HL-60/S4 (cell line): ENCODE results near the gene SDK1.
"Not testable (repeated sequence)": the region's sequence is repeated elsewhere in the genome, so short reads cannot be mapped to it uniquely, and the experiment has no call there.

Experiments
- in situ Hi-C: fragments of 300-500 bp; cut with MboI; formaldehyde crosslinking; loops from 2 replicates; pipeline ENCODE4 v1.14.3; 2022; ENCODE audit warnings: low sequenced_read_pairs

Gene SDK1

DNA sequence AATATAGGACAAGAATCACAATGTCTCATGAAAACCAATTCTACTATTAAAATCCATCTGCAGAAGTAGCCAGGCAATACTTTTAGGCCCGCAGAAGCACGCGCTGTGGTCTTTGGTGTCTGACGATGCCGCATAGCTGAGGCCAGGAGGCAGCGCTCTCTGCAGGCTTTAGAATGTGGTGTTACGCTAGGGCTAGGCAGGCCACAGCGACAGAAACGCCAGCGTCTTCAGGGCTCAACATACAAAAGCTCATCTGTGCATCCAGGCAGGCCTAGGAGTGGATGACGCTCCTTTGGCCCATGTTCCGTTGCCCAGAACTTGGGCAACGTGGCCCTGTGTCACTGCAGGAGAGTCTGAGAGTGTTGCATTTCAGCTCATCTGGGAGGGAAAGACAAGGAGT lies 779.9 kb downstream of the SDK1 start:
- in situ Hi-C loops: no loop called here

DNA sequence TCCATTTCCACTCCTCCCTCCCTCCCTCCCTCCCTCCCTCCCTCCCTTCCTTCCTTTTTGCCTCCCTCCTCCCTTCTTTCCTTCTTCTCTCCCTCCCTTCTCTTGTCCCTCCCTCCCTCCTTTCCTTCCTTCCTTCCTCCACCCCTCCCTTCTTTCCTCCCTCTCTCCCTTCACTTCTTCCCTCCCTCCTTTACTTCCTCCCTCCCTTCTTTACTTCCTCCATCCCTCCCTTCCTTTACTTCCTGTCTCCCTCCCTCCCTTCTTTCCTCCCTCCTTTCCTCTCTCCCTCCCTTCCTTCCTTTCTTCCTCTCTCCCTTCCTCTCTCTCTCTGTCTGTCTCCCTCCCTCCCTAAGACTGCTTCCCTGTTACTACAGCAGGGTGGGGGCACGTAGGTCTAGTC lies 782.5 kb downstream of the SDK1 start:
- in situ Hi-C loops: no loop called here

DNA sequence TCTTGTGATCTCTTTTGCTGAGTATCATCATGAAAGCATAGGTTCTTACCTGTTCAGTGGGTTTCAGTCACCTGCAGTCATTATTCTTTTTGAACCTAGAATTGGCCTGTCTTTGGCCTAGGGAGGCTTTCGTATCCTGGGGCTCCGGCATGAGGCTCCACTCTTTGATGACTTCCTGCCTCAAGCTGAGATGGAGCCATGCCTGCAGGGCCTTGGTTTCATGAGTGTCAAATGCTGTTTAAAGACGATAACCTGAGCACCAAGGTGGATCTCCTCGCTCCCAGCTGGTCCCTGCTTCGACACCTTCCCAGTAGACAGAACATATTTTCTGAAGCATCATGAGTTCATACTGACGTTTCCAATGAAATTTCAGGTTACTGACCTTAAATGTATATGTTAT lies 783.2 kb downstream of the SDK1 start:
- in situ Hi-C loops: no loop called here

DNA sequence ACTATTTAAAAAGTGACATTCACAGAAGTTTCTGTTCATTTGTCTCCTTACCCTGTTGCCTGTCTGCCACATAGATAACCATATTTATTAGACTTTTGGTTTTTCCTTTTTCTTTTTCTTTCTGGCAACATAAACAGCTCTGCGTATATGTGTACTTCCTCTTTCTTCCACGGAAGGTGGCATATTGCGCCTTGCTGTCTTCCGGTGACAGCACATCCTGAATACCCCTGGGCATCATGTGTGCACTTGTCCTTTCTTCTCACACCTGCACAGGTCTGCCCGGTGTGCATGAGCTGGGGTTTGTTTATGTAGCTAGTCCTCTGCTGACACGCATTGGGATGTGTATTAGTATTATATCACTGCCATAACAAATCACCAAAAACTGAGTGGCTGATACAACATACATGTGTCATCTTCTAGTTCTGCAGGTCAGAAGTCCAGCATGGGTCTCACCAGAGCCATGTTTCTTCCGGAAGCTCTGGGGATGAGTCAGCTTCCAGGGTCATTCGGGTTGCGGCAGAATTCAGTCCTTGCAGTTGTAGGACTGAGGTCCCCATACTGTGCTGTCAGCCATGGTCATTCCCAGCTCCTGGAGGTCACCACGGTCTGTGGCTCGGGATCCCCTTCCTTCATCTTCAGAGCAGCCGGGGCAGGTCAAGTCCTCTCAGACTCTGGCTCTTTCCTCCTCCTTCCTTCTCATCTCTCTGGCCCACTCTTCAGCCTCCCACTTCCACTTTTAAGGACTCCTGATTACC lies 785.1 kb downstream of the SDK1 start:
- in situ Hi-C loops: no loop called here

DNA sequence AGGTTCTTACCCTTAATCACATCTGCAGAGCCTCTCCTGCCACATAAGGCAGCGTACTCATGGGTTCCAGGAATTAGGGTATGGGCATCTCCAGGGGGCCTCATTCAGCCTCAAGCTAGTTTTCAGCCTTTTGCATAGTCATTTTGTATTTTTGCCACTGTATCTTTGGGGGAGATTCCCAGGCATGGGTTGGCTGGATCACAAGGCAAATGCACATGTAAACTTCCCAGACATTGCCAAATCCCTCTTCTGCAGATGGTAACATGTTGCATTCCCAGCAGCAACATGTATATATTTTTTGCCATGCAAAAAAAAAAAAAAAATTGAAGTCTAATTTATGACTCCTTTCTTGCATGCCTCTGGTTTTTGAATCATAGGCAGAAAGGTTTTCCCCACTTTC lies 785.7 kb downstream of the SDK1 start:
- in situ Hi-C loops: no loop called here

DNA sequence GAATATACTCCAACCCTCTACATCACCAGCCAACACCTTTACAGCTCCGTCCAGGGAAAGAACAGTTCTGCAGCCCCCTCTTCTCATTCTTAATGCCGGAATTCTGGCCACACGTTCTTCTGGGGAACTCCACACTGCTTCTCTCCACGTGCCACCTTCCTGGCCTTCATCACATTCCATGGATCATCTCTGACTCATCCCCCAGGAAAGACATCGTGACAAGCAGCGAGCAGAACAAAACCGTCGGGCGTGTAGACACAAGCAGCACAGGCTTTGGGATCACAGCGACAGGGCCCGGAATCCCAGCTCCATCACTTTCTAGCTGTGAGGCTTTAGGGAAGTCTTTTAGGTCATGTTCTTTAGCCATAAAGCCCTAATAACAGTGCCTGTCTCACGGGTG lies 790.7 kb downstream of the SDK1 start:
- in situ Hi-C loops: no loop called here

DNA sequence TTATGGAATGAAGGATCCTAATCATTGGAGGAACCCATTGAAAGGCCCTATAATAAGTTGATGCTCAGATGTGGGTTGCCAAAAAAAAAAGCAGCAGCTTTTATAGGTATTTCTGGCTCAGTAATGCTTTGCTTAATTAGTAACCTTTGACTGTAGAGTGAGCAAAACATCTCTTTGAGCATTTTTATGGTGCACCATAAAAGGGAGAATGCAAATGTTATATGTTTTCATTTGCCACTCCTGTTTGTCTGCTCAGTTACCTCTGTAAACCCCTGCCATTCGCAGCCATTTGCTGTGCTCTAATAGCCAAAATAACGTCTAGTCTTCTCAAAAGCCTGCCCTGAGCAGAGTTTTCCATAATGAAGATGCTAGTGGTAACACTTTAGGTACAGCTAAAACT lies 792.0 kb downstream of the SDK1 start:
- in situ Hi-C loops: no loop called here

DNA sequence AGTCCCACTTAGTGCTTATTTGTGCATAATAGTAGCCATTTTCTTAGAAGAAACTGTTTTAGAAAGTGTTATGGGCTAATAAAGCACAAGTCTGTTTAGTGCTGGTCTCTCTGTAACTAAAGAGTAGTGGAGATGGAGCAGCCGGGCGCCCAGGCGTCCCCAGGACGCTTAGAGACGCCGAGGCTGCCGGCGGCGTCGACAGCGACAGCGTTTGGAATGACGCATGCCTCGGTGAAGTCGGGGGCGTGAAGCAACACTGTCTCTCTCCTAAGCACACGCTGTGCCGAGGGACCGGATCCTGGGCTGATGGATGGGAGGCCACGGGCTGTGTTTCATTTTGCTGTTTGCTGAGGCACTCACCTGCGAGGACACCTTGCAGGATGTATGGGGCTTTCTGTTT lies 792.4 kb downstream of the SDK1 start:
- in situ Hi-C loops: no loop called here

DNA sequence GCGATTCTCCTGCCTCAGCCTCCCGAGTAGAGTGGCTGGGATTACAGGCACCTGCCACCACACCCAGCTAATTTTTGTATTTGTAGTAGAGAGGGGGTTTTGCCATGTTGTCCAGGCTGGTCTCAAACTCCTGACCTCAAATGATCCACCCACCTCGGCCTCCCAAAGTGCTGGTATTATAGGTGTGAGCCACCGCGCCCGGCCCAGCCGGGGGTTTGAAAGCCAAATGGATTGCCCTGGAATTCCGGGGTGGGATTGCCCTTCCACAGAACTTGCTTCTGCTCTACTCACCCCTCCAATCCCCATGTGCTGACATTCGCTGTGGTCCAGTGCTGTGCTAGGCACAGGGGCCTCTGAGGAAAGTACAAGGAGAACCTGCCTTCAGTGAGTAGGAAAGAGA lies 793.1 kb downstream of the SDK1 start:
- in situ Hi-C loops: not testable (repeated sequence)

DNA sequence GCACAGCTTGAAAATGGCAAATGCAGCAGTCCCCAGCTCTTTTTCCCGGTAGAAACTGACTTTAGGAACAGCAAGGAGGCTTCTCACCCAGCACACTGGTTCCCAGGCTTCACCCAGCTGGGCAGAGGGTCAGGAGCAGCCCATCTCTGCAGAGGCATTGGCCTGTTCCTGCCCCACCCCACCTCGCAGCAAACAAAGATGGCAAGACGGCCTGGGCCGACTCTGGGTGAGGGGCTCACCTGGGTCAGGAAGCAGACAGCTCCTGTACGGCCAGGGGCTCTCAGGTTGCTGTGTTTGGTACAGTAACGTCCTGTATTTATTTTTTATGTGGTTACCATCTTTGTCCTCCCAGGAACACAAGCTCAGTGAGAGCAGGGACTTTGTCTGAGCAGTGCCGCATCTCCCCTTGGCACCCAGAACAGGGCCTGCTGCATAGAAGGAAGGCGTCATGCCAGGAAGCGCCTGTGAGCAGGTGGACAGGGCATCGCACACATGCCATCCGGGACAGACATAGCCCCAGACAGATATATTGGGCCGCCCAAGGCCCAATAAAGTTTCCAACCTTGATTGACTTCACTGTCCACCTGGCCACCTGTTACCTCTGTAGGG lies 796.1 kb downstream of the SDK1 start:
- in situ Hi-C loops: no loop called here

DNA sequence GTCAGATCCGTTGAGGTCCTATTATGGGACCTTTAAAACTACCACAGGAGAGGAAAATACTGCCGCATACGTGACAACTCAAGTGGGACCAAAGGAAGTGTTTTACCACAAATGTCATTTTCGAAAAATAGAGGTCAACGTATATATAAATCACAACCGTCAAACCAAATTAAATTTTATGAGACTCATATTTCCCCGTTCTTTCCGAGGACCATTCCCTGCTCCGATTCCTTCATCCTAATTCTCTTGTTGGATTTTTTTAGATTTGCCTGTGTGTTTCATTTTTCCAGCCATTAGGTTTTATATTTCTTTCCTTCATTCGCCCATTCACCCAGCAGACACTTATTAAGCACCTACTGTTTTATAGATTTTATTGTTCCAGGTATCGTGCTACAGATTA lies 797.1 kb downstream of the SDK1 start:
- in situ Hi-C loops: no loop called here

DNA sequence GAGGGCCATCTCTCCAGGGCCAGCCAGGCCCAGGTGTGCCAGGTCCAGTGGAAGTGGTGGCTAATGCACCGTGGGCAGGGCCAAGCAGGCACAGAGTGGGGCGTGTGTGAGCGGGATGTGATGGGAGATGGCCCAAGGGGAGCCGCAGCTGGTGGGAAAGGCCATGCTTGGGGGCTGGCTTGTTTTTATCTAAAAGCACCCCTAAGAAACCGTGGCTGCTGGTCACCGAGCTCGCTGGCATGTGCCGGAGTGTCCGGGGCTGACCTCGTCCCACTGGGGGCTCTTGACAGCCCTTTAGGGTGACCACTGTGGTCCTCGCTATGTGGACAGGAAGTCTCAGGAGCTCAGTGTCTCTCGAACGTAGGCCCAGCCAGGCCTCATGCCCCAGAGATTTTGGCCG lies 798.6 kb downstream of the SDK1 start:
- in situ Hi-C loops: no loop called here

DNA sequence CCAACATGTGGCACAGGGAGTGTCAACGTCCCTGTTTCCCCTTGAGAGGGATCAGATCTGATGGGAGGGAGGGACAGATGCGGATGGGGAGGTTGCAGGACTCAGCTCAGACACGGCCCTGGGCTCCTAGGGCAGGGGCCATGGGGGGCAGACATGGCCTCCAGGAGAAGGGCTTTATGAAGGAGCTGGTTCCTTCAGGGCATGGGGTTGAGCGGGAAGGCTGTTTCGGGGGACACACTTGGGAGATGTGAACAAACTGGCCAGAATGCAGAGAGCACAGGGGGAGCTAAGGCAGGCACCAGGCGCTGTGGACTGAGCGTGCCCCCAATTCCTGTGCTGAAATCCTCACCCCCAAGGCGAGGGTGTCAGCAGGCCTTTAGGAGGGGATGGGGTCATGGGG lies 799.1 kb downstream of the SDK1 start:
- in situ Hi-C loops: no loop called here

DNA sequence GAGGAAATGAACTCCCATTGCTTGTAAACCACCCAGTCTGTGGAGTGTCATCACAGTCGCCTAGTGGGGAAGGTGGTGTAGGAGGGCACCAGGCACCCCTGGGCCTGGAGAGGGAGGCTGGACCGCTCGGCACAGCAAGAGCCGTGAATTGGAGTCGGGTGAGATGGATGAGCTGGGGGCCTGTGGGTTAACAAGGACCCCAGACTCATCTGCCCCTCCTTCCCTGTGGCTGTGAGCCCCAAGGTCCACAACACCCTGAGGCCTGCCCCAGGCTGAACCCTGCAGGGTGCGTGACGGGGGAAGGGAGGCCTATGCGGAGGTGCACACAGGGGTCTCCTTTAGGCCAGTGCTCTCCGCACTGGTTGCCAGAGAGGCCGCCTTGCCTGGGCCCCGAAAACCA lies 799.6 kb downstream of the SDK1 start:
- in situ Hi-C loops: no loop called here

DNA sequence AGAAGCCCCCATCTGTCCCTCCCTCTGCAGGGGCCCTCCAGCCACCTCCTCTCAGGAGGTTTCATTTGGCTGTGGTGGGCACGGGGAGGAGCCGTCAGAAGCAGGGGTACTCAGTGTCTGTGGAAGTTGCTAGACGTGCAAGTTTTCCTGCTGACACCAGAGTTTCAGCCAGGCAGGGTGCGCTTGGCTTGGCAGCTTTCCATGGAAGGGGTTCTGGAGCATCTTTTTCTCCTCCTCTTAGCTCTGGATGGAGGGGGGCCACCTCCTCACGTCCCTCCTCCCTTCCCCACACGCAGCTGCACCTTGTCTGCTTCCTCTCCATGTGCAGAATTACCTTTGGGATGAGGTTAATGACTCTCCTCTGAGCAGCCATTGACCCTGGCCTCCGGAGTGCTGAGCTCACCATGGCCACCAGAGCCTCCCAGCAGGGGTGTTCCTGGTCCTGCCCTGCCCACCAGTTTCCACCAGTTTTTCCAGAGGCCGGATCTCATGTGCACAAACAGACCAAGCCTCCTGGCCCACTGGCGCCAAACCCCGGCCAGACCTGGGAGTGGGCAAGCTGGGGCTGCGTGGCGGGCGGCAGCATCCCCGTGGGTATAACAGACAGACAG lies 801.3 kb downstream of the SDK1 start:
- in situ Hi-C loops: no loop called here

DNA sequence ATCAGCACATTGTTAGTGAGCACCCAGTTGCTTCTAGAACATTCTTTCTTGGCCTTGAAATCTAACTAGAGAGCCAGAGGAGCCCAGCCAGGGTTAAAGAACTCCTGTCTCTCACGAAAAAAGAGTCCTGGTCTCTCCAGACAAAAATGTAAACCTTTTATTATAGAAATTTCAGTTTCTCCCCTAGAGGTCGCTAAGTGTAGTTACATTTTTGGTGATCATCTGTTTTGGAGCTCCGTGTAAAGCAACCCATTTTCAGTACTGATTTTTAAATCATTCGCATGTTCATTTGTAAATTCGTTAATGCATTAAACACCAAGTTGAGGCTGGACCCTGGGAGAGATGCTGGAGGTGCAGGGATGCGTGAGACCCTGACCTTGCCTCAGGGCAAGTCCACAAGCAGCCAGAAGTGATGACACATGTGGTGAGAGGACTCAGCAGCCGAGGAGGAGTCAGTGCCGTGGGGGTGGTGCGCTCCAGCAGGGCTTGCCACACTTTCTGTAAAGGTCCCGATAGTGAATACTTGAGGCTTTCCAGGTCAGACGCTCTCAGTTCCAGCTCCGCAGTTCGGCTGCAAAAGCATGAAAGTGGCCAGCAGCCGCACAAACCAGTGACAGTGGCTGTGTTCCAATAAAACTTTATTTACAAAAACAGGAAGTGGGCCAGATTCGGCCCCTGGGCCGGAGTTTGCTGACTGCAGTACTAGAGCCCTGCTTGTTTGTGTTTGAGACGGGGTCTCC lies 802.5 kb downstream of the SDK1 start:
- in situ Hi-C loops: no loop called here

DNA sequence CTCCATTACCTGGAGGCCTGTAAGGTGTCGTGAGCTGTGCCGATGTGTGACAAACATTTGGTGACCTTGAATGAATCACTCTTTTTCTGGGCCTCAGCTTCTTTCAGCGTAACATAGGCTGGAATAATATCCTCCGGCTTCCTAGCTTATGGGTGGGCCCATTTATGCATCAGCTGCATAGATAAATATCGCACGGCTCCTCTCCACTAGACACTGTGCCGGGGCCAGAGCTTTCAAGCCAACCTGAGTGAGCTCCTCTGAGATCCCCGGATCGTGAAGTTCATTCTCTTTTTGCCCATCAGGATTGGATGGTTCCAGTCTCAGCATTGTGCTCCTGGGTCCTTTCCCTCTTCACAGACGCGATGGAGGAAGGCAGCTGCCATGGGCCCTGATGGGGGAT lies 806.8 kb downstream of the SDK1 start:
- in situ Hi-C loops: no loop called here

DNA sequence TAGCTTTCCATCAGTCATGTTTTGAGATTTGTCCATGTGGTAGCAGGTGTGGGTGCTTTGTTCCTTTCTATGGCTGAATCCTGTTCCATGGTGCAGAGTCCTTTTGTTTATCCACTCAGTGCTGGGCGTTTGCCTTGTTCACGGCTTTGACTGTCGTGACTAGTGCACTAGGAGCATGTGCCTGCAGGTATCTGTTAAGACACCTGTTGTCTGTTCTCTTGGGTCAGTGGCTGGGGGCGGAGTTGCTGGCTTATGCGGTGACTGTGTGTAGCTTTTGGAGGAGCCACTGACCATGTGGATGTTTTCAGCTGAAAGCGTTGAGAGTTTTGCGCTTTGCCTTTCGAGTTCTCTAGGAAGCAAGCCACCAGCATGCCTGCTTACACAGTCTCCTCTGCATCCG lies 807.9 kb downstream of the SDK1 start:
- in situ Hi-C loops: no loop called here

DNA sequence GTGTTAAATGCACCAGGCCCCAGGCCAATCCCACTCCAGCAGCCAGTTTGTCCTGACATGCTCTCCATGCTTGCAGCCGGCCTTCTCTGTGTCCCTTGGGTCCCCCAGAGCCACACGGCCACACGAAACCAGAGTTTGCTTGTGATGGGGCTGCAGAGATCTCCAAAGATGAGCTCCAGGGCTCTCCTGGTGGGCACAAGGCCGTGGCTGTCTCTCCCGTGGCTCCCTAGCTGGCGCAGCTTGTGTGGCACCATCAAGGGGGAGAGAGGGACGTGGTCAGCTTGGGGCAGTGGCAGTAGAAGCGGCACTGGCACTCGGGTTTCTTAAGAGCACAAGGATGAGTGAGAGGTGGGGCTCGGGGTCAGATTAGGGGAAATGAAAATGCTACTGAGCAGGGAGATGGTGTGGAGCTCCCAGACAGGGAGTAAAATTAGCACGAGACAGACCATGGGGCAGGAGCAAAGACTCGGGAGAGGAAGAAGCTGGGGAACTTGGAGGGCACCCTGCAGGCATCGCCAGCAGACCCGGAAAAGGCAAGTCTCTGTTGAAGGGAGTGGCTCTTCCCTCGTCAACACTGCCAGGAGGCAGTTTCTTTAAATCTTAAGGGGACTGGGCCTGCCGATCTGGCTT lies 808.5 kb downstream of the SDK1 start:
- in situ Hi-C loops: no loop called here

DNA sequence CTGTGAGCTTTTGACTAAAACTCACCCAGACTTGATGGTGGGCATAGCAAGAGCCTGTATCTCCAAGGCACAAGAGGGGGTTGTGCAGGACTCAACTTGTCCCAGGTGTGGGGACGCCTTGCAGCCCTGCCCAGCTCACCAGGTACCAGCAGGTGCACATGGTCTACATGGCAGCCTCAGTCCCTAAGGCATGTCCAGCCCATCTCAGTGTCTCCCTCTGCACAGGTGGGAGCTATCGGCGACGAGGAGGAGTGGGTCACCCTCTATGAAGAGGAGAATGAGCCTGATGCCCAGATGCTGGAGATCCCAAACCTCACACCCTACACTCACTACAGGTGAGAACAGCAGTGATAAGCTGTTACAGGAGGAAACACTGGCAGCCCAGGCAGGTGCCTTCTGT lies 809.4 kb downstream of the SDK1 start:
- in situ Hi-C loops: no loop called here

DNA sequence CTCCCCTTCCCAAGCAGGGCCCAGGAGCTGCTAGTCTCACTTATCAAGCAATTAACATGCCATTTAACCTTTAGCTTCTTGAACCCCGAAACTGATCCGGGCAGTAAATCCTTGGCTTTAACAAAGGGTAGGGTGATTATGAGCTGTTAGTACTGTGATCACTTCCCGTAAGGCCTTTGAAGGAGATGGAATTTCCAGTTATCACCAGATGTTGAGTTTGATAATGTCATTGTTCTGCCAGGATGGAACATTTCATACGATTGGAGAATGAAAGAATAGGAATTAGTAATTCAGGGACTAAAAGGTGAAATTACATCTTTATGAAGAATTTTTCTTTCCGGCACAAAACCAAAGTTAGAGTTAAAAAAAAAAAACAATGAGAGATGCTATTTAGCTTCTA lies 810.1 kb downstream of the SDK1 start:
- in situ Hi-C loops: no loop called here
